NCI-H2196 (cell line): ENCODE data around the gene EPS8L1.

Experiments
- DNase-seq: peaks from one replicate; lab custom pipeline; 2025; ENCODE audit not compliant: unreplicated experiment; lab: John Stamatoyannopoulos, UW

Gene EPS8L1

GRCh38 chr19:55114566-55115145 lies 39.0 kb downstream of the EPS8L1 start:
- DNase-seq: no peak

GRCh38 chr19:55115446-55116065 lies 39.9 kb downstream of the EPS8L1 start:
- no peak for DNase-seq

GRCh38 chr19:55116232-55116858 lies 40.7 kb downstream of the EPS8L1 start:
- no peak for DNase-seq

GRCh38 chr19:55116859-55117662 lies 41.4 kb downstream of the EPS8L1 start, which contains the start of gene PPP1R12C:
Gene PPP1R12C (minus strand): TSS chr19:55117637. CDS start chr19:55117543, 94 bp downstream.
- DNase-seq: no peak

- DNase-seq: peak; percentile 99
Observed at GRCh38 chr19:55117663-55118391, 42.2 kb downstream of the EPS8L1 start.

DNA sequence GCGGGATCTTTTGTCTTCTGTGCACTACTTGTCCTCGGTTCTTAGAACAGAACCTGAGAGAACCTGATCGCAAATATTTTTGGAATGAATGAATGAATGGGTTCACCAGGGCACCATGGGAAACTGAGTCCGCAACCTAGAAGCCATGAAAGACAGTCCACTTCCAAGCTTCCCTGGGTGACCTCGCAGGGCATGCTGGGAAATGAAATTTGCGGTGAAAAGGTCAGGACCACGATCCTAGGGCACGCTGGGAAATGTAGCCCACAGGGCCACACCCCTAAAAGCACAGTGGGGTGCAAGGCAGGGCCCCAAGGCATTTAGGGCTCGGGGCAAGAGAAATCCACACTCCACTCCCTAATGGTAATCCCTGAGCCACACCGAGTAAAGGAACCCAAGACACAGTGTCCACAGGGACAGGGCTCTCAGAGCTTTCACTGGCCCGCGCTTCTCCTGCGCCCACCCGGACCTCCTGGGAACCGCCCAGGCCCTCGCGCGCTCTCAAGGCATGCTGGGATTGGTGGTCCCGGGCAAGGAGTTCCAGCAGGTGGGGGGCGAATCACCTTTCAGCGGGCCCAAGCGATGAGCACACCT lies 42.8 kb downstream of the EPS8L1 start:
- DNase-seq: no peak

DNA sequence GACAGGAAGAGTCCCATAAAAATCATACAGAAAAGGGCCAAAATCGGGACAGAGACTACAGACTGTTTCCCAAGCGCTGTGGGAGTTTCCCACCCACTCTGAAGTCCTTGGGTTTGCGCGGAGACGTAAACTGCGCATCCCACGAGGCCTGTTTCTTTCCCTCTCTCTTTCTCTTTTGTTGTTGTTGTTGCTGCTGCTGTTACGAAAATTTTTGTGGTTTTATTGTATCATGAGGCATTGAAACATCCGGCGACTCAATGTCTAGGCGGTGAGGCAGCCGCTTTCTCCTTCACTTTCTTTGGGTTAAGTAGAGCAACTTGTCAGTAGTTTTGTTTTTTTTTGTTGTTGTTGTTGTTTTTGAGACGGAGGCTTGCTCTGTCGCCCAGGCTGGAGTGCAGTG lies 43.4 kb downstream of the EPS8L1 start:
- DNase-seq: no peak

DNA sequence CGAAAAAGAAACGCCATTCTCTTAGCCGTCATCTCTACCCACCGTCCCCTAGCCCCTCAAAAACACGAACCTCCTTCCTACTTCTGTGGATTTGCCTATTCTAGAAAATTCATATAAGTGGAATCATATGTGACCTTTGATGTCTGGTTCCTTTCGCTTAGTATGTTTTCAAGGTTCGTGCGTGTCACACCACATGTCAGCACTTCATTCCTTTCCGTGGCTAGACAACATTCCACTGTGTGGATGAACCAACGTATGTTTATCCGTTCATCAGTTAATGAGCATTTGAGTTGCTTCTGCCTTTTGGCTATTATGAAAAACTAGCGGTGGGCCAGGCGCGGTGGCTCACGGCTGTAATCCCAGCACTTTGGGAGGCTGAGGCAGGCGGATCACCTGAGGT lies 55.8 kb downstream of the EPS8L1 start:
- DNase-seq: no peak

DNA sequence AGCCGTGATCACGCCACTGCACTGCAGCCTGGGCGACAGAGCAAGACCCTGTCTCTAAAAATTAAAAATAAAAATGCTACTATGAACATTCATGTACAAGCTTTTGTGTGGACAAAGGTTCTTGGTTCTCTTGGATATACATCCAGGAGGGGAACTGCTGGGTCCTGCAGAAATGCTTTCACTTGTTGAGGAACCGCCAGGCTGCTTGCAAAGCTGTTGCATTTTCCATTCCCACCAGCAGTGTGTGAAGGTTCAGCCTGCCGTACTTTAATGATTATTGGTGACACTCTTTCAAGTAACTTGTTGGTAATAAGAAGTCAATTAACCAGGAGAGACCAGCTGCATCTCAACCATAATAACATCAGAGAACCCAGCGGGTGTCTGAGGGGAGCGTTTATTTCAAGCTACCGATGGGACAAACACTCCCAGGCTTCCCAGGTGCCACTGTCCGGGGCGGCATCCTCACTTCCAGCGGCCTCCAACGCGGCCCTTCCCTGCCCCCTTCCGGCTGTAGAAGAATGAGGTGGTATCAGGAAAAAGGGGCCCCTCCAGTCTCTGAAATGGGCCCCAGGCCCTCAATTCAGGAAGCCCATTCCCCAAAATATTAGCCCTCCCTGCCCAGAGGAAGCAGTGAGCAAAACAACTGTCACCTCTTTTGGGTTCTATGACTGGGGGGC lies 56.9 kb downstream of the EPS8L1 start:
- DNase-seq: no peak

DNA sequence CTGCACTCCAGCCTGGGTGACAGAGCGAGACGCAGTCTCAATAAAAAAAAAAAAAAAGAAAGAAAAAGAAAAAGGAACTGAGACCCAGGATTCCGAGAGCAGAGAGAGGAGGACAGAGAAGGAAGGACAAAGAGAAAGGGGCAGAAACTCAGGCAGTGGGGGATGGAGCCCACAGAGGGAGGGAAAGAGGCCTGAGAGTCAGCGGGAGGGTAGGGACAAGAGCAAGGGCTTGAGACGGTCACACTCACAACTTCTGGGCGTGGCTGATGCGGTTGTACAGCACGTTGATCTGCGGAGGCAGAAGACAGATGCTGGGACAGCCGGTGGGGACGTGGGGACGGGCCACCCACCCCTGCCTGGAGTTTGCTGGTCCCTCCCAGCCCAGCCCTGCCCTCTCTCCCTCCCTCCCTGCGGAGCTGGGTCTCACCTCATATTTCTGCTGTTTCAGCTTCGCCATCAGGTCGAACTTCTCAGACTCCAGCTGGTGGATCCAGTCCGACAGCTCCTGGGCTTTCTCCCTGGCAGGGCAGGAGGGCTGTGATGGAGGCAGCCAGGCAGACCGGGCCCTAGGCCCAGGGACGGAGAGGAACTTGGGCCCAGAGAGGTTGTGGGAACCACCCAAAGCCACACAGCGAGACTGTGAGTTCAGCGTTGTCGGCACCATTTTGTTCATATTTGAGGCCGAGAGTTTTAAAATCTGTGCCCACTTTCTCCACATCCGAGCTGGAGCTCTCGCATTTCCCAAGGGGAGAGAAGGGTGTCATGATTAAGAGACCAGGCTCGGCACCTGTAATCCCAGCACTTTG lies 58.2 kb downstream of the EPS8L1 start:
- DNase-seq: no peak

- DNase-seq: no peak
Observed at GRCh38 chr19:55134736-55135135, 59.1 kb downstream of the EPS8L1 start.

DNA sequence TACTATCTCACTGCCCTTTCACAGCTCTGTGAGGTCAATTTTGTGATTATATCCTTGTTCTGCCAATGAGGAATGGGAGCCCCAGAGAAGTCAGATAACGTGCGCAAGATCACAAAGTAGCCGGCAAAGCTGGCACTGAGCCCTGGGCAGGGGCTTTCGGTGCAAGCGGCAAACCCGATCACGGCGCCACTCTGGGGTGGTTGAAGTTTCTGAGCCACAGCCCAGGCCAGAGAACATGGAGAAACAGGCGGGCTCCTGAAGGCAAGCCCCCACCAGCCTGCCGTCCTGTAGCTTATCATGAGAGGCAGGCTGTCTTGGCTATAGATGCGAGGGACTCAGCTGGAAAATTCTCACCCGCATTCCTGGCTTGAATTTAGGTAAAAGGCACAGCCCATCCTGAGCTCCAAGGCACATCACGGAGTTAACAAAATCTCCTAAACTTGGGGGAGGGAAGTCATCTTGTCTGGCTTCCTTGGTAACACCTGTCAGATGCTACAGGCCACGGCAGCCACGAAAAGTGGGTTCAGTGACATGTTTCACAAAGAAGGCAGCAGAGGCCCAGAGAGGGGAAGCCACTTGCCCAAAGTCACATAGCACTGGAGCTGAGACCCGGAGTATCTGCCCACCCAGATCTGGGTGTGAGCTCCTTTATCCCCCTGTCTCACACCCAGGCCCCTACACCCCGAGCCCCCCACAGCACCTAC lies 60.9 kb downstream of the EPS8L1 start:
- DNase-seq: no peak
